HUDEP-2 (cell line): ENCODE measurements around the gene TMEM247.

ENCODE experiments used
- DNase-seq, 76 experiments: peaks; one replicate each; lab custom pipeline; 2025; ENCODE audit not compliant: unreplicated experiment in 76 of 76; lab: John Stamatoyannopoulos, UW

The TMEM247 gene

DNA sequence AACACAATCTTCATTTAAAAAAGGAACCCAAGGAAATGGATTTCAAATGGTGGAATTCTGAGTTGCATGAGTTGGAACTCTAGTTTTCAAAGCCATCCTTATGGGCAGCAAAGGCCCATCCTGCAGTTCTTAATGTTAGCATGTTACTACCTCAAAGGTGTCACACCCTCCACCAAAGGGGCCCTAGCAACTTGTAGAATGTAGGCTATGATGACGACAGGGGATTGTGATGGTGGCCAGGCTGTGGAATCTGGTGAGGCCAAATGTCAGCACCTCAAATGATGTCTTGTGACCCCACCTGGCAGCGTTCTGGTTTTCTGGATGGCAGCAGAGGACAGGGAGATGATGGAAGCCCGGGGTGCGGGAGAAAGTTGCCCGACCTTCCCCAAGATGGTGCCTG lies at the start of gene TMEM247:
TSS of gene TMEM247 (plus strand) at position 301 of the 400 bp plus-strand sequence.
- DNase-seq = no peak

DNA sequence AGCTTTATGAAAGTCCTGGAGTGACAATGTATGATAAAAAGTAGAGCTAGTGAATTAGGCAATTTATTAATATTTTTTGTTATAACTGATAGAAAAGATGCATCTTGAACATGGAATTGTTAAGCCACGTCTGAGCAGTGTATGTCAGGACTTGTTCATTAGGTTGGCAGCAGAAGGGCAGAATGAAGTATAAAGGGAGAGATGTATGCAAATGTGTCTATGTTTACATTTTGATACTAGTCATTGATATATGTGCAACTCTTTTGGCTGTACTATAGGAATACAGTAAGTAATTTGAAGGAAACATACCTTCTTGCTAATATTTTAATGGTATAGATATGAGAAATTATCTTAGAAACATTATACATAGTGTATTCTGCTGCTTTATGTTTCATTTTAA lies 49.0 kb upstream of the TMEM247 start:
- no peak for DNase-seq

DNA sequence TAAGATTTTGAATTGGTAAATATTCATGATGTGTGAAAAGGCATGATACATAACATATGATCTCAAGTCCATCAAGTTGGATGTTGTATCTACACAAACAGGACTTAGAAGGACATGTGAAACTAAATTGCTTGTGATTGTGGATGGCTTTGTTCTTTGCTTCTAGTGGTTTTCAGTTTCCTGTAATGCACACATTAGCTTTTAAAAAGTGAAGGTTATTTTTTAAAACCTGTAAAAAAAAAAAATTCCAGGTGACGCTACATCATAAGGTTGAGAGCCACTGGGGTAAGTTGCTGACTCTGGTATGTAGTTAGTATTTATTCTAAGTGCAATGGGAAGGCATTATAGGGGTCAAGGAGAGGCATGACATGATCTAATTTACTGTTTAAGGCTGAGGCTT lies 48.4 kb upstream of the TMEM247 start:
- DNase-seq = no peak

DNA sequence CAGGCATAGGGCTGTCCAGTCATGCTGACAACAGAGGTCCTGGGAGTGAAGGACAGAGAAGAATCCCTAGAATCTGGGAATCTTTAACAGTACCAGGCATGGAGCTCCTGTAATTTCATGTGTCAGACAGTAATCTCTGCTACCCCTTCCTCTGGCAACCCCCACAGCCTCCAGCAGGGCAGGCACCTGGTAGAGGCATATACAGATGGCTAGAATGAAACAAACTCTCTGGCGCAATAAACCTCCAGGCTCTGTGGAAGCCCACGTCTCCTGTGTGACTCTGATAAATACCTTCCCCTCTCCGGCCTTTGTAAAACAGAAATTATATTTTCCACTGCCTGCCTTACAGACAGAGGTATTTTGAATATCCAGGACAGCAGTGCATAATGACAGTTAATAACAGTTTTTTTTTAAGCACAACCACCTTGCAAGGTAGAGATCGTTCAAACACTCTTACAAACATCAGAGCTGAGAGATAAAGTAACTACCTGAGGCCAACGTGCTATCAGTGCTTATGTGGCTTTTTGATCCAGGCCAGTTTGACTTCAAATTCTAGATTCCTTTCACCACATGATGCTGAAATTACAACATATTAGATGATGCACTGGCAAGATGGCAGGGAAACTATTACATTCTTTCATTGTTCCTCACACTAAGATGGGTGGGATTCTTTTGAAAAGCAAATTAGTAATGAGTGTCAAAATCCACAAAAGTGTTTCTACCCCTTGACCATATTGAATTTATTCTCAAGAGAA lies 47.7 kb upstream of the TMEM247 start:
- no peak for DNase-seq

DNA sequence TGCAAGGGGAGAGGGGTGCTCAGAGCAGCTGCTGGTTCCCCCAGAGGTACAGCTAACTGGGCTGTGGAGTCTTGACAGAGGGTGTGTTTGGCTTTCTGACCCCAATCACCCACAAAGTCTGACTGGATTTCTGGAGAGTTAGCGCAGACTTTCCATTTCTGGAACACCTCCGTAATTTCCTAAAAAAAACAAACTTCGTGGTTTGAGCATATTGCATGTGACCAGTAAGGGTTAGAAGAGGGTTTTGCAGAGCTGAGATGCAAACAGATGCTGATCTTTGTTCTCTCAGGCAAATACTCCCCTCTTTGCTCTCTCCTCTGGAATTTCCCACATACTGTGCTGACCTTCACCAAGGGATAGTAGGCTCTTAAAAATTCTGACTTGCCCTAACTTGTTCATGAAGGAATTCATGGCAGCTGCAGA lies 44.5 kb upstream of the TMEM247 start:
- DNase-seq = no peak

DNA sequence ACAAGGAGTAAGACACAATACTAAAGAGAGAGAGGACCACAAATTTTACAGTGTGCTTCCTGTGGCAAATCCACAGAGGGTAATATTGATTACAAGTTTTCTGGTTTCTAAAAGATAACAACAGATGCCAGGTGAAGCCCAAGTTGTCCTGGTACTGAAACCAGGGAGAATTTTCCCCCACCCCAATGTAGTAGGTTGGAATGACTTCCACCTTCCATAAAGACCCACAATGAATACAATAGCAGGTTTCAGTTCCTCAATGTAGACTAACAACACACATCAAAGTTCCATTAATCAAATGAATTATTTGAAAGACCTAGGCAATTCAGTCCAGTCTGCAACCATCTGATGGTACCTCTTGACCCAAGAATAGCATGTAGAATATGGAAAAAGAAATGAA lies 44.0 kb upstream of the TMEM247 start:
- no peak for DNase-seq

DNA sequence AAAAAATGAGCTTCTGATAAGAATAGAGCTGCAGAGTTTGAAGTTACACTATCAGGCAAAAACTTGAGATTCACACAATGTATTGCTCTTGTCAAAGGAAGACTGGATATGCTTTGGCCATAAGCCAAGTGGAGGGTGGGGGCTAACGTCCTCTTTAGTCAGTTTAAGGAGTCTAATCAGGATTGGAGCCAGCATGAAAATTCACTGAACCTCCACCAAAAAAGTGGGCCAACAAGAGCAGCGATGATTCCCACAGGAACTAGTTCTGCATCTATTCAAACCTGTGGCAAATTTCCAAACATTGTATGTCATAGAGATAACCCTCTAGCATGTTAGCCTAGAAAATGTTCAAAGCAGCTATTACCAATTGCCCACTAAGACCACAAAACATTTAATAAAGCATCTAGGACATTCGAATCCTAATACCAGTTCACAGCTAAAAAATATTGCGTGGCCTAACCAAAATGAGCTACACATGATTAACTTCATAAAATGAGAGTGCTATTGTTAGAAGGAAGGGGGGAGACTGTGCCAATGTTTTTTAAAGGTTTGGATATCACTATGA lies 43.5 kb upstream of the TMEM247 start:
- DNase-seq = no peak

DNA sequence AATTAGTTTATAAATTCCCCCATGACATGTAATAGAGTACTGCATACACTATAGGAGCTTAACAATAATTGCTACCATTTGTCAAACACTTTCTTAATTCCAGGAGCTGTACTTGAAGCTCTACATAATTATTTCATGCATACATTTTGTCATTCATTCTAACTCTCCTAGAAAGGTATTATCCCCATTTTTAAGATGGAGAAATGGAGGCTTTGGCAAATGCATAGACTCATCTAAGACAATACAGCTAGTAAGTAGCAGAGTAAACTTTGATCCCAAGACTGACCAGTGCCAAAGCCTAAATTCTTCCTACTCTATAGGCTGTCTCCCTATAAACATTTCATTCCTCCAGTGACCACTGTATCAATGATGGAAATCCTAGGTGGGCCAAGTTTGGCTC lies 42.6 kb upstream of the TMEM247 start:
- no peak for DNase-seq

- DNase-seq = no peak
Measured at GRCh38 chr2:46438102-46438501, 41.3 kb upstream of the TMEM247 start.

DNA sequence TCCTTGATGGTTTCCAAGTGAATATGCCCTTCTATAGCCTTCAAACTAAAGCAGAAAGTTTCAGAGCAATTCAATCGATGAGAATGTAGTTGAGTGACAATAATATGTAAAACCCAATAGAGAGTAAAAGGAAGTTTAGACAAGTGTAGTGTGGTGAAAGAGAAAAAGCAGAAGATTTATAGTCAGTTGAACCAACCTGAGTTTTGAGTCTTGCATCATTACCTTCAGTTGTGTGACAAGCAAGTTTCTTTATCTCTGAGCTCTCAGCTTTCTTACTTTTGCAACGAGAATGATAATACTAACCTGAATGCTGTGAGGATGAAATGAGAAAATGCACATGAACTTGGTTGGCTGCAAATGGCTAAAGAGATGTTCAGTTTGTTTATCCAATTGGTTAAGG lies 40.6 kb upstream of the TMEM247 start:
- DNase-seq = no peak

DNA sequence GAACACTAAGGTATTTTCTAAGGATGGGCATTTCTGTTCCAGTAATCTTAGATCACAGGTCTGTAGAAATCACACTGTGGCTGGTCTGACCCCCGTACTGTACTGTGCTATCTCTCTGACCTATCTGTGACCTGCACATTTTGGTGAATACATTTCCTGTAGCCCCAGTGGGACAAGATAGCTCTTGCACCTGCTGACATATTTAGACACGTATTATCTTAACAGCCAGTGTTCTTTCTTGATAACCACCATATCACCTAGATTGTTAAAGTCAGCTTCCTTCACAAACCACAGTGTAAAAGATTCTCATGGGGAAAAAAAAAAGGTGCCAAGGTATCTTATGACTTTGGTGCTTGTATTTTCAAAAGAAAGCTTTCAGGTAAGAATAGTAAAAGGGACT lies 39.8 kb upstream of the TMEM247 start:
- no peak for DNase-seq

GRCh38 chr2:46441838-46442712 lies 37.3 kb upstream of the TMEM247 start:
- no peak for DNase-seq

DNA sequence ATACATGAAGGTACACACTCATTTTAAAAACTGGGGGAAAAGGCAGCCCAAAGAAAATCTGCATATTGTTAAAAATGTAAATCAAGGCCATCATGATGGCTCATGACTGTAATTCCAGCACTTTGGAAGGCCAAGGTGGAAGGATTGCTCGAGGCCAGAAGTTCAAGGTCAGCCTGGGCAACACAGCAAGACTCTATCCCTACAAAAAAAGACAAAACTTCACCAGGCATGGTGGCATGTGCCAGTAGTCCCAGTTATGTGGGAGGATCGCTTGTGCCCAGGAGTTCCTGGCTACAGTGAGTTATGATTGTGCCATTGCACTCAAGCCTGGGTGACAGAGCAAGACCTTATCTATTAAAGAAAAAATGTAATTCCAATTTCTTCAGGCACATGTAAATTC lies 34.6 kb upstream of the TMEM247 start:
- DNase-seq = no peak

DNA sequence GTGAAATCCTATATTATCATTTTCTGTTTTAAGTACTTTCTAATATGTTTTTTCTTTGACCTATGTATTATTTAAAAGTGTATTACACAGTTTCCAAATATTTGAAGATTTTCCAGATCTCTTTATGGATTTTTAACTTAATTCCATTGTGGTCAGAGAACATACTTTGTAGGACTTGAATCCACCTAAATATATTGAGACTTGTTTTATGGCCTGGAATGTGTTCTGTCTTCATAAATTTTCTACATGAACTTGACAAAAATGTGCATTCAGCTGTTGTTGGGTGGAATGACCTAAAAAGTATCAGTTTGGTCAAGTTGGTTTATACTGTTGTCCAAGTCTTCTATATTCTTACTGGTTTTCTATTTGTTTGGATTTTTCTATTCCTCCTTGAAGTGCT lies 33.8 kb upstream of the TMEM247 start:
- DNase-seq = no peak

- no peak for DNase-seq
Measured at GRCh38 chr2:46446871-46447568, 32.3 kb upstream of the TMEM247 start.

GRCh38 chr2:46447649-46448048 lies 31.7 kb upstream of the TMEM247 start:
- no peak for DNase-seq

GRCh38 chr2:46448111-46448510 lies 31.3 kb upstream of the TMEM247 start:
- no peak for DNase-seq

- DNase-seq = no peak
Measured at GRCh38 chr2:46448641-46449040, 30.7 kb upstream of the TMEM247 start.

DNA sequence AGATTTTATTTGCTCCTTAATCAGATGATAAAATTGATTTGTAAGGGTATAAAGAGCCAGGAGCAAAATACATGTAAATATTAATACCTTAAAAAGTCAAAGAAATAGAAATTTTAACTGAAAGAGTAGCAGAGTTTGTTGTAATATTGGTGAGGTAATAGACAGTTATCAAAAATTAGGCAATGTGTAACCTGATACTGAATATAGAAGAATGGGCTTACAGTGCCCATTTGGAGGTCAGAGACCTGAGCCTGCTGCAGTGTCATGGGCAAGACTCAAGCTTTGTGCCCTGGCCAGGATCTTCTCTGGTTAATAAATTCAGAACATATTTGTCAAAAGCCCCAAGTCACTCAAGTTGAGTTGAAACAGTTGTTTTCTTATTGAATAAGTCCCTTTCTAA lies 29.7 kb upstream of the TMEM247 start:
- DNase-seq = no peak

- no peak for DNase-seq
Measured at GRCh38 chr2:46451131-46451711, 28.1 kb upstream of the TMEM247 start.

- no peak for DNase-seq
Measured at GRCh38 chr2:46456789-46457188, 22.6 kb upstream of the TMEM247 start.
